ENCODE measurements around the gene FOXJ1.
A peak's percentile ranks its signal among the peaks of the same experiment; 100 is the strongest.

The FOXJ1 gene

DNA sequence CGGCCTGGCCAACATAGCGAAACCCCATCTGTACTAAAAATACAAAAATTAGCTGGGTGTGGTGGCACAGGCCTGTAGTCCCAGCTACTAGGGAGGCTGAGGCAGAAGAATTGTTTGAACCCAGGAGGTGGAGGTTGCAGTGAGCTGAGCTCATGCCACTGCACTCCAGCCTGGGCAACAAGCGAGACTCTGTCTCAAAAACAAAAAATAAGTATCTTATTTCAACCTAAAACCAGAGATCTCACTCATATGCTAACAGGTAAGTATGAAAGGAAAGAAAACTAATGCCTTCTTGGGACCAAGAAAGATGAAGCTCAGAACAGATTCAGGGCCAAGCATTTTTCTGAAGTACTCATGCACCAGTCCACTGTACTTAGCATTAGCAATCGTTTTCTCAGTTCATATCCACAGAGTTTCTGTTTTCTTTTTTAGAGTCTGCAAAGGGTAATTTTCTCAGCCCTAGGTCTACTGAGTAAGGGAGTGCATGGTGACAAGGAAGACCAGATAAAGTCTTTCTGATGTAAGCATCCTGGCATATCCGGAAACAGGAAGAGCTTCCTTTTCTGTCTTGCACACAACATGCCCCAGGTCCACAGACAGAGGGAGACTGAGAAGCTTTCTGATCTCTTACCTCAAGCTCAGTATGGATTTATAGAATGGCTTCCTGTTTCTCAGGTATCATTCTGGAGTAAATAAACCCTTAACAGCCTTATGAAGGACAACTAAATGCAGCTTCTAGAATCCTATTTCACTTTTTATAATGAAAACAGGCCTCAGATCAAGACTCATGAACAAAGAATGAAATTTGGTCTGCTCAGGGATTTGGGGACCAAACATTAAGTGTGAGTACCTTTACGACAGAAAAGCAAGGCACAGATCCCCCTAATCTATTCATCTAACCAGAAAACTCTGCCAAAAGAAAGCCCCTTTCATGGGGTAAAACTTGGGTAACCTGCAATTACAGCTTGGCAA, 38.7 kb upstream of the FOXJ1 start:
- H3K9me2 ChIP-seq (replicated peaks; ENCODE audit: insufficient read depth, low read length), result no peaks in the 10 kb centered on the region
- H3K27me3 ChIP-seq (ENCODE audit: low read length), result no peaks in the 10 kb centered on the region
- H3K4me3 ChIP-seq (ENCODE audit: insufficient read depth, low read length, poor library complexity, severe bottlenecking), result peak overlapping the region; percentile 15
- peak overlapping the region; percentile 31 for H3K9ac ChIP-seq (ENCODE audit: low read length)
- peak overlapping the region; percentile 93 for H2AFZ ChIP-seq (ENCODE audit: low read depth, low read length, severe bottlenecking)
- no peaks in the 10 kb centered on the region for H3F3A ChIP-seq (ENCODE audit: insufficient read depth)
- TF ChIP-seq EZH2phosphoT487 (conservative IDR thresholded peaks at IDR 0.05; ENCODE audit: low read length), result no peak
- TF ChIP-seq, protein P1, sequence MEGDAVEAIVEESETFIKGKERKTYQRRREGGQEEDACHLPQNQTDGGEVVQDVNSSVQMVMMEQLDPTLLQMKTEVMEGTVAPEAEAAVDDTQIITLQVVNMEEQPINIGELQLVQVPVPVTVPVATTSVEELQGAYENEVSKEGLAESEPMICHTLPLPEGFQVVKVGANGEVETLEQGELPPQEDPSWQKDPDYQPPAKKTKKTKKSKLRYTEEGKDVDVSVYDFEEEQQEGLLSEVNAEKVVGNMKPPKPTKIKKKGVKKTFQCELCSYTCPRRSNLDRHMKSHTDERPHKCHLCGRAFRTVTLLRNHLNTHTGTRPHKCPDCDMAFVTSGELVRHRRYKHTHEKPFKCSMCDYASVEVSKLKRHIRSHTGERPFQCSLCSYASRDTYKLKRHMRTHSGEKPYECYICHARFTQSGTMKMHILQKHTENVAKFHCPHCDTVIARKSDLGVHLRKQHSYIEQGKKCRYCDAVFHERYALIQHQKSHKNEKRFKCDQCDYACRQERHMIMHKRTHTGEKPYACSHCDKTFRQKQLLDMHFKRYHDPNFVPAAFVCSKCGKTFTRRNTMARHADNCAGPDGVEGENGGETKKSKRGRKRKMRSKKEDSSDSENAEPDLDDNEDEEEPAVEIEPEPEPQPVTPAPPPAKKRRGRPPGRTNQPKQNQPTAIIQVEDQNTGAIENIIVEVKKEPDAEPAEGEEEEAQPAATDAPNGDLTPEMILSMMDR (IDR thresholded peaks at IDR 0.05; ENCODE audit: insufficient read depth, low read length, poor library complexity, severe bottlenecking), result no peak
- H4K20me1 ChIP-seq (ENCODE audit: low read depth, low read length), result no peaks in the 10 kb centered on the region
- no peaks in the 10 kb centered on the region for H3K79me2 ChIP-seq (ENCODE audit: insufficient read depth, low read length)
- peak overlapping the region; percentile 26 for H3K4me2 ChIP-seq (ENCODE audit: low read depth, low read length, poor library complexity, severe bottlenecking)
- H3K36me3 ChIP-seq (ENCODE audit: low read length), result no peaks in the 10 kb centered on the region
- H3K27ac ChIP-seq (ENCODE audit: low read depth, low read length), result no peak overlapping the region
- no peaks in the 10 kb centered on the region for H3K9me3 ChIP-seq (ENCODE audit: insufficient read depth, low read length)

DNA sequence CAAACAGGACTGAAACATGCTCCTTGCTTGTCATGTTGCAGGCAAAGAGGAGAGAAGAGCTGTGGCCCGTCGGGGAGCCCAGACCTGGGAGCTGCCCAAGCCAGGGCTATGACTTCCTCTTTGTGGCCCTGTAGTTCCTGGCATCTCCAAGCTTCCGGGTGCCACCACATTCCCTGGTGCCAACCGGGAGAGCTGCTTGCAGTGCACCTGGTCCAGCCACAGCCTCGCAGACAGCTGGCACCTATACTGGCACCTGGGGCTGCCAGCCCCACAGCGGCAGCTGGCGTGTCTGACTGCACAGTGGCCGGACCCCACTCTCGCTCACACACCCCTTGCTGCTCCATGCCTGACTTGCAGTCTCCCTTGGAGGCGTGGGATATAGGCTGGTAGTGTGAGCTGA, 37.1 kb upstream of the FOXJ1 start:
- Histone ChIP-seq H4K20me1 (ENCODE audit: low read depth, low read length) (no peaks in the 10 kb centered on the region), H3K79me2 (ENCODE audit: insufficient read depth, low read length) (no peaks in the 10 kb centered on the region), H3F3A (ENCODE audit: insufficient read depth) (no peaks in the 10 kb centered on the region), H3K36me3 (ENCODE audit: low read length) (no peaks in the 10 kb centered on the region), H3K27me3 (ENCODE audit: low read length) (no peaks in the 10 kb centered on the region), H2AFZ (ENCODE audit: low read depth, low read length, severe bottlenecking) (no peak overlapping the region), H3K9ac (ENCODE audit: low read length) (no peak overlapping the region), H3K9me2 (replicated peaks; ENCODE audit: insufficient read depth, low read length) (no peaks in the 10 kb centered on the region), H3K9me3 (ENCODE audit: insufficient read depth, low read length) (no peaks in the 10 kb centered on the region), H3K27ac (ENCODE audit: low read depth, low read length) (no peak overlapping the region), H3K4me3 (ENCODE audit: insufficient read depth, low read length, poor library complexity, severe bottlenecking) (no peak overlapping the region), H3K4me2 (ENCODE audit: low read depth, low read length, poor library complexity, severe bottlenecking) (no peak overlapping the region)
- TF ChIP-seq EZH2phosphoT487 (conservative IDR thresholded peaks at IDR 0.05; ENCODE audit: low read length), result no peak
- TF ChIP-seq, protein P1 (IDR thresholded peaks at IDR 0.05; ENCODE audit: insufficient read depth, low read length, poor library complexity, severe bottlenecking), result no peak

DNA sequence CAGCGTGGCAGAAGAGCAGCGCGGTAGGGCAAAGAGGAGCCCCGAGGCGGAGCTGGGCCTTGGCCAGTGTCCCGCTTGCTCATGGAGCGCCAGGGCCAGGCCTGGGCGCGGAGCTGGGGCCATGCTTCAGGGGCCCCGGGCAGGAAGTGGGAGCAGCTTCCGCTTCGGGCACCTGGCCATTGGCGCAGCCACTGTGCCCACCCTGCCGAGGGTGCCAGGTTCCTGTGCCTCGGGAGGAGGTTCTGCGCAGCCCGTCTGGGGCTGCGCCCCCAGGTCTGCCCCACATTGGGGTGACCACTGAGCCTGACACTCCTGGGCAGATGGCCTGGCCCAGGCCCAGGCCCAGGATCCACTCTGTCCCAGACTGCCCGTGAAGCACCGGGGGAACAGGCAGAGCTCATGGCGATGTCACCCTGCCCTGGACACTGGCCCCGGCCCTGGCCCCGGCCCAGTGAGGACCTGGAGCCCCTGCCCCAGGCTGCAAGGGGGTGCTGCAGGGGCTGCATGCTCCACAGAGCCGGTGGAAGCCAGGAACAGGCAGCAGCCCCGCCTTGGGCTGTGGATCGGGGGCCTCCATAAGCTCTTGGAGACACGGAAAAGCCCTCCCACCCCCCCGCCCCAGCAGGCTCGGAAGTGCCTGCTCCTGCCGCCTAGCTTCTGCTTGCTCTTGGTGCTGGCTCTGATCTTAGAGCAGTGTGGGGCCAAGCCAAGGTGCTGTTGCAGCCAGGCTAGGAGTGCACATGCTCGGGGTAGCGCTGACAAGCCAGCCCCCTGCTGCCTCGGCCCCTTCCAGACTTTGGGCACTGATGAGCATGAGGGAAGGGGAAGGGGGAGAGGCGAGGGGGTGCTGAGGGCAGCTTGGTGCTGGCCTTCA, 35.9 kb upstream of the FOXJ1 start:
- H3K9ac ChIP-seq (ENCODE audit: low read length), result no peak overlapping the region
- no peaks in the 10 kb centered on the region for H4K20me1 ChIP-seq (ENCODE audit: low read depth, low read length)
- no peak overlapping the region for H2AFZ ChIP-seq (ENCODE audit: low read depth, low read length, severe bottlenecking)
- no peak for TF ChIP-seq EZH2phosphoT487 (conservative IDR thresholded peaks at IDR 0.05; ENCODE audit: low read length)
- TF ChIP-seq, protein P1 (IDR thresholded peaks at IDR 0.05; ENCODE audit: insufficient read depth, low read length, poor library complexity, severe bottlenecking), result no peak
- H3K4me3 ChIP-seq (ENCODE audit: insufficient read depth, low read length, poor library complexity, severe bottlenecking), result no peak overlapping the region
- no peak overlapping the region for H3K4me2 ChIP-seq (ENCODE audit: low read depth, low read length, poor library complexity, severe bottlenecking)
- no peaks in the 10 kb centered on the region for H3K36me3 ChIP-seq (ENCODE audit: low read length)
- no peaks in the 10 kb centered on the region for H3F3A ChIP-seq (ENCODE audit: insufficient read depth)
- H3K9me3 ChIP-seq (ENCODE audit: insufficient read depth, low read length), result no peaks in the 10 kb centered on the region
- H3K79me2 ChIP-seq (ENCODE audit: insufficient read depth, low read length), result no peaks in the 10 kb centered on the region
- H3K27me3 ChIP-seq (ENCODE audit: low read length), result no peaks in the 10 kb centered on the region
- no peaks in the 10 kb centered on the region for H3K9me2 ChIP-seq (replicated peaks; ENCODE audit: insufficient read depth, low read length)
- no peak overlapping the region for H3K27ac ChIP-seq (ENCODE audit: low read depth, low read length)

Measured in SU-DHL-6 (cell line).